Stimulated activated CD4-positive, alpha-beta T cell treated with anti-CD3 and anti-CD28 coated beads, TNF-alpha, amount 100 ng/mL, for 4 hours (primary cell): ENCODE results near the gene COL4A2.

Experiments
- DNase-seq, 3 experiments: peaks; one replicate each; pipeline ENCODE4 v3.0.0-alpha.2; 2020; ENCODE audit warnings: low read depth in 3 of 3

COL4A2 gene

GRCh38 chr13:110306960-110307766 is at the start of gene COL4A2, which contains the start of gene COL4A1:
Gene COL4A2 (plus strand): TSS chr13:110307284. CDS start chr13:110307904, 620 bp downstream.
Gene COL4A1 (minus strand): TSS chr13:110307157. CDS start chr13:110307027, 130 bp downstream.
- no peak for DNase-seq

DNA sequence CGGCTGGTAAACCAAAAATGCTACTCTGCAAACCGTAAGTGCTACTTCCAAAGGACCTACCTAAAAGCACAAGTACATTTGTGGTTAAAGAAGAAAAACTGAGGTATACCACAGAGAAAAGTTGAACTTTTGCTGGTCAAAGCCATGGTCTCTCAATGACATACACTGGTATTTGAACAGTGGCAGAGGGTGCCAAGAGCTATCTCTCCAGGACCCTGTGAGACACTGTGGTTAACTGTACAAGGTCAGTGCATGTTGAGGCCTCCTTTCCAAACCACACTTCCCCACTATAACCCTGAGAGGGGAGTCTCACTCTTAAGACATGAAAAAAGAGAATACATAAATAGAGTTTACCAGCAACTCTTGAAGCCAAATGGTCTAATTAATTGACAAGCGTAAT is 49.7 kb upstream of the COL4A2 start:
- no peak for DNase-seq

GRCh38 chr13:110258876-110259631 is 48.0 kb upstream of the COL4A2 start:
- no peak for DNase-seq

DNA sequence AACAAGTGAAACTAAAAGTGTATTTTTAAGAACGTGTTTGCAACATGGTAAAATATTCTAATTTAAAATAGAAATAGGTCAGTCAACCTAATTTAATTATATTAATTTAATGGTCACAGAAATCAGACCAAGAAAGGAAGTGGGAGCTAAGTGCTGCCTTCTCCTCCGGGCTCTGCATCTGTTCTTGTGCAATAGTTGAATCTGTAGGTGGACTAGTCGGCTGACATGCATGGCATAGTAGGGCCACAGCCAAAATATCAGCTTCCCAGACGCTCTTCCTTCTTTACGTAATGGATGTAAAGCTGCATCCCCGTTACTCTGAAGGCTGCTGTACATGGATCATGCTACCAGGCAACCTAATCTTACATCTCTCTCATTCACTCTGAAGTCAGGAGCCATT is 47.4 kb upstream of the COL4A2 start:
- no peak for DNase-seq

DNA sequence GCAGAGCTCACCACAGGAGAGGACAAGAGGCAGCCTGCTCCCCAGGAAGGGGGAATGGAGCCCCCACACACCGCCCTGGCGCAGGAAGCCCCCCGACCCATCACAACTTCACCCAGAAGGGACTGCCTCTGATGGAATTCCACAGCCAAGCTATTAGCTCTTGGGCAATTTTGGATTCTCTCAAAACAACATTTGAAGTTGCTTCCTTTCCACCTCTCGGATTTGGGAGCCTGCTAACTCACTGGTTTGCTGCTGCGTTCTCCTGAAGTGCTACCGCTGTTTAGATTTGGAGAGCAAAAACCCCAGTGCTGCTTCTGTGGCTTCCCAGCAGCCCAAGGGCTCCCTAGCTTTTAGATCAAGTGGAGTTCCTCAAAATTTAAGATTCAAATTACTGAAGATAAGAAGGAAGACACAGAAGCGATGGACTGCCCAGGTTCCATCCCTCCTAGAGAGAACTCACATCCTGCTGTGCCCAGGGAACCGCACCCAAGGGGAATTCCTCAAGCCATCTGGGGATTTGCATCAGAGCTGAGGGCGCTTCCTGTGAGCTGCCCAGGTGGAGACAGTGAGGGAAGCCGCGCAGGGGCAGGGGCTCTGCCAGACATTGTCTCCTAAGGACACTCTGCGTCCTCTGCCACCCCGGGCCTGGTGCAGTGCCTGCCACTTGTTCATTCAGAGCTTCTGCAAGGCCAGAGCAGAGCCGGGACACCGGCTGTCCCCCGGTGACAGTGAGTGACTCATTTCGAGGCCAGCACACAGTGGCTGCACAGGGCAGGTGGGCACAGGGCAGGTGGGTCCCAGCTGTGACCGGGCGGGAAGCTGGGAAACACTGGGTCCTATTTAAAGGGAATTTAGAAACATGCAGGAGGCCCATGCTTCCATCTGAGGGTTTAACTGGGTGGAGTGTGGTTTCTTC is 45.7 kb upstream of the COL4A2 start:
- no peak for DNase-seq

GRCh38 chr13:110262082-110262436 is 45.0 kb upstream of the COL4A2 start:
- DNase-seq, result no peak

- DNase-seq, result no peak
Observed at GRCh38 chr13:110262508-110263291, 44.4 kb upstream of the COL4A2 start.

GRCh38 chr13:110263404-110263803 is 43.7 kb upstream of the COL4A2 start:
- DNase-seq, result no peak

GRCh38 chr13:110263888-110264287 is 43.2 kb upstream of the COL4A2 start:
- DNase-seq, result no peak

DNA sequence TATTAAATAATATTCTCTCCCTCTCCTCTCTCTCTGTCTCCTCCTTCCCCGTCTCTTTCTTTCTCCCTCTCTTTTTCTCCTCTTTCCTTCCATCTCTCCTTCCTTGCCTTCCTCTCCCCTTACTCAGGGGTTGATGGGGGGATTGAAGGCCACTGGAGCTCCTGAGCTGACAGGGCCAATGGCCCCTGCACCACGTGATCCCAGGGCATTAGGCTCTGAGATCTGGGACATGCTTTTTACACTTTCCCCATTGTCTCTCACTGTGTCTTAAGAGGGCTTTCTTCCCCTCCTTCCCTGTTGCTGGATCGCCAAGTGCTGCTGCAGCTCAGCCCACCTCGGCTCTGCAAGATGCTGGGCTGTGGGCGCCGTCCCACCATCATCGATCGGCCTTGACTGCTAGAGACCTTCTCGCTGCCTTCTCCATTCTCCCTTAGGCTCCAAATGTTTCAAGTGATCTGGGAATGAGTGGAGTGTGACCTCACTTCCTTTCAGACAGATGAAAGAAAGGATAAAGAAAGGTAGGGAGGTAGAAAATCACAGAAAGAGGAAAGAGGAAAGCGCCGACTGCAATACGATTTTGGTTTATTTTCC is 42.3 kb upstream of the COL4A2 start:
- DNase-seq, result no peak

DNA sequence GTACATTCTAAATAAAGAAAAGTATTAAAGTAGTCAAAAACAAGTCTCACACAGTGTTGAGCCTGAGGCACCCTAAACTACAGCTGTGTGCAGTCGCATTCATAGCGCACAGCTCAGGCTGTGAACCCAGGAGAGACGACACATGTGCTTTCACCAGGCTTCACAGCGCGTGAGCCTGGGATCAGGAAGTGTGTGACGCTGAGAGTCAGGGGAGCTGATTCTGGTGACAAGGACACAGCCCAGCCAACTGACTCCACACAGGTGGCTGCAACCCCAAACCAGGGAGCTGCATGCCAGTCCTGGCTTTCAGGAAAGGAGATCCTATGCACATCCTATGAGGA is 41.8 kb upstream of the COL4A2 start:
- no peak for DNase-seq

- no peak for DNase-seq
Observed at GRCh38 chr13:110265682-110266430, 41.2 kb upstream of the COL4A2 start.

GRCh38 chr13:110266431-110266809 is 40.7 kb upstream of the COL4A2 start:
- no peak for DNase-seq

DNA sequence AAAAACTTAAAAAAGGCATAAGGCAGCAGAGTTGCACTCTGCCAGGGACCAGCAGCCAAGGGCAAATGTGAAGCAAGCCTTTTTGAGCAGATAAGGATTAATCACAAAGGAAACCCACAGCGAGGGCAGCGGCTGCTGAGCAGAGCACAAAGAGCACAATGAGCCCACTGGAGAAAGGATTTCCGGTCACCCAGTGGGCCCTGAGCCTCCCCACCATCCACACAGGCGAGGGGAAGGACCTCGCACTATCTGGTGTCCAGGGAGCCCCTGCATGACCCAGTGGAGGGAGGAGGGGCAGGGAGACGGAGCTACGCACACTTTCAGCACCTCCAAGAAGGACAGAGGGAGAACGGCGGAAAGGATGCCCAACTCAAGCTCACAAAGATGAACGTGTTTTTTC is 40.1 kb upstream of the COL4A2 start:
- no peak for DNase-seq

DNA sequence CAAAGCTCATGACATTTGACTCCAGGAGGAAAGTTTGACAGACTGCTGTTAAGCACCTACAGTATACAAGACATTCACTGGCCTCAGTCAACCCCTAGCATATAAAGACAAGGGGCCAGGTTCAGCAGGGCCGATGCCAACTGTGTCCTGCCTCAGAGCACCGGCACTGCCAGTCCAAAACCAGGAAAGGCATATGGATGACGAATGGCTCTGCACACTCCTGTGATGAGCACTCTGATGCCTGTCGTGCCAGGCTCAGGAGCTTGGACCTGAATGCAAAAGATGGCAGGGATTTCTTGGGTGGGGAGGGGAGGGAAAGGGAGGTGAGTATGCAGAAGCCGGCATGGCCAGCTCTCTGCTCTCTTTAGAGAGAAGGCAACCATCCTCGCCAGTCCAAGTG is 39.0 kb upstream of the COL4A2 start:
- no peak for DNase-seq

DNA sequence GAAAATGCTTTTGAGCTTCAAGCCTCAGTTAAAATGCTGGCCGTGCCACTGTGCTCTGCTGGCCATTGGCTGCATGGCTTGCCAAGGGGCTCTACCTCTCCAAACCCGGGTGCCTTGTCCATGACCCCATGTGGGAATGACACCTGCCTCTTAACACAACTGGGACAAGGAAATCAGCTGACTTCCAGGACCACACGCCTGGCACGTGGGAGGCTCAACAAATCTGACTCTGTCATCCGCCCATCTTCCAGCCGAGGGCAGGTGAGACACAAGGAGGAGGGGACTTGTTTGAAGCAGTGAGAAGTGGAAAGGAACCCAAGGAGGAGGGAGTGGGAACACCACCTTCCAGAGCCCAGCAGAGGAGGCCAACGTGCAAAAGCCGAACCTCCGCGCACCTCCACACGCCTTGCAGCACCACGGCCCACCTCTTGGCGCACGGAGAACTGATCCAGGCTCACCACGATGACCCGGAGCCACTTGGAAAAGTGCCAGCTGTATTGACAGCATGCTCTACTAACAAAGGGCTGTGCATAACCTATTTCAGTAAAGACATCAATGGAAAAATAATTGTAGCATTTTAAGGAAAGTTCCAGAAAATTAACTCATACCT is 38.4 kb upstream of the COL4A2 start:
- no peak for DNase-seq

DNA sequence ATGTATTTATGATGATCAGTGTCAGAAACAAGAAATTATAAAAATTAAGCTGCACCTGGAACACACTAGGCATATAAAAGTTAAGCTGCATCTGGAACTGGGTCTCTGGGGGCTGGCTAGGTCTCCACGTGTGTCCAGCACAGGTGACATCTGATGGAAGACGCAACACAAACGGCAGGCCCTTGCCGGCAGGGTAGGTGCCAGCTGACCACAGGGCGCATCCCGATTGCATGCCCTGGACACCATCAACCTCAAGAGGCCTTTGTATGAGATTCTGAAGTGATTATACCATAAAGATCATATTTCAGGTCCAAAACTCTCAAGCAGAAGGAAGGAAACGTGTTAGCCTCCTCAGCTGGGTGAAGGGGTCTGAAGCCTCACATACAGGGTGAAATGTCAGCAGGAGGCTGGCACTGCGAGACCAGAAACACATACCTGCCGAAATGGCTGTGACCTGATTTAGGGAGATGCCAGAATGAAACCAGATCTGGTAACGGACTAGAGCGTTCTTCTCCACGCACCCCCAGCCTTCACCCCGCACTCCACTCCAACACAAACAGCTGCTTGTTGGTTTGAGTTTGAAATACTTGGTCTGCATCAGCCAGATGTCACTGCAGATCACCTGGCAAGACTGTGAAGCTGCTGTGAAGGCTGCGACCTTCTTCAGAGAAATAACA is 37.4 kb upstream of the COL4A2 start:
- DNase-seq, result no peak

DNA sequence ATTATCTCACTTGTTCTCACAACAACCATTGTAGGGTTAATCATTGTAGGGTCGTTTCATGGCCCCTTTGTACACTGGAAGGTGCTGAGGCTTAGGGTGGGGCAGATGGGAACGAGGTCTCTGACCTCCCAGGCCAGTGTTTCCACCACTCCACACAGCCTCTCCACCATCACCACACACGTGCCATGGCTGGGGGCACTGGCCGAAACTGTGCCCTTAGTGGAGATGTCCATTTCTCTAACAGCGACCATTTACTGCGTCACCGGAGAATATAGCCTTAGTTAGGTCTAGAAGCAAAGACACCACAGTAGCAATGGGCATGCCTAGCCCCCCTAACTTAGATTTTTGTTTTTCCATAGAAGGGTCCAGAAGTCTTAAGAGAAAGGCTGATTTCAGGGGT is 36.6 kb upstream of the COL4A2 start:
- DNase-seq, result no peak

DNA sequence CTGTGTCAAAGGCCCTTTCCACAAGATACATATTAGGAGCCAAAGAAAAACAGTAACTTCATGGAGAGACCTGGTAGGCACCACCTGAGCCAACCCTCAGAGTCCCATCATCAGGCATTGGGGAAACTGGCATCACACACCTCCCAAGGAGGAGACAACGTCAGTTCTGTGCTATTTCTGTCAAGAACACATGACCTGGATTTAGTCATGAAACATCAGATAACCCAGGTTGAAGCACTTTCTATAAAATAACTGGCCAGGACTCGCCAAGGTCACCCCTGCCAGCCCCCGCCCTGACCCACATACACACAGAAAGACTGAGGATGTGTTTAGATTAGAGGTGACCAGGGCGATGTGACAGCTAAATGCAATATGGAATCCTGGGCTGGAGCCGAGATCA is 35.8 kb upstream of the COL4A2 start:
- DNase-seq, result no peak
